Right lobe of liver (tissue), 4 donors: ENCODE measurements around the gene GPS2.

Experiments used
- POLR2A ChIP-seq: fragments of 450-650 bp; IDR thresholded peaks from one replicate; pipeline ENCODE4 v1.6.1; 2017; ENCODE audit warnings: antibody characterized with exemption, mild to moderate bottlenecking
- TF ChIP-seq, protein P1 (sequence below), 4 donors: fragments of 200-600 bp in 3 of 4; fragments of 450-650 bp in 1 of 4; IDR thresholded peaks; one replicate each; pipeline versions ENCODE4 v1.5.1 to v1.8.0; 2016 to 2022; ENCODE audit warnings: antibody characterized with exemption in 4 of 4, mild to moderate bottlenecking in 2 of 4
- donor health status: DM: no; HTN: no; CAD: no.
- donor health status: DM: no; HTN: no; CAD: no.
- donor health status: DM: no; HTN: yes; CAD: no.

DNA sequence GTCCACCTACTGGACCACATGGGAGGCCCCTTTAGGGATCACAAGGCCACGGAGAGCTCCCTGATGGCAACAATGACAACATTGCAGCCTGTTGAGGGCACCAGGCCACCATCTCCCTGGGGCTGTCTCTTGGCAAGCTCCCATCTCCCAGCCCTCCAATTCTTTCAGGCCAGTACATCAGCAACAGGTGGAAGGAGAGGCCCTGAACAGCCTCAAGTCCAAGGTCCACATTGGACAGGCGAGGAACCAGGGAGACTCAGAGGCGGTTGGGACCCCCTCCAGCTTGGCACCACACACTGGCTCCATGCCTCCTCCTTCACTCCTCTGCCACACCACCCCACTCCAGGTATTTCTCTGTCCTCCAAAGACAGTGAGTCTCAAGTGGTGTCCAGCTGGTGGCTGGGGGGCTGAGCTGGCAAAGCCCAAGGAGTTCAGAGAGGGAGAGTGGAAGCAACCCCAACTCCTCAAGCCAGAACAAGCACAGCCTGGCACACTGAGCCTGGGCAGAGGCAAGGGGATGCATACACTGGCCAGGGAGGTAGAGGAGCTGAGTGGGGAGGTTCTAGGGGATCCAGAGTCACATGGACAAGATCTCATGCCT lies 19.9 kb upstream of the GPS2 start:
- no peak for TF ChIP-seq POLR2A
- TF ChIP-seq, protein P1, sequence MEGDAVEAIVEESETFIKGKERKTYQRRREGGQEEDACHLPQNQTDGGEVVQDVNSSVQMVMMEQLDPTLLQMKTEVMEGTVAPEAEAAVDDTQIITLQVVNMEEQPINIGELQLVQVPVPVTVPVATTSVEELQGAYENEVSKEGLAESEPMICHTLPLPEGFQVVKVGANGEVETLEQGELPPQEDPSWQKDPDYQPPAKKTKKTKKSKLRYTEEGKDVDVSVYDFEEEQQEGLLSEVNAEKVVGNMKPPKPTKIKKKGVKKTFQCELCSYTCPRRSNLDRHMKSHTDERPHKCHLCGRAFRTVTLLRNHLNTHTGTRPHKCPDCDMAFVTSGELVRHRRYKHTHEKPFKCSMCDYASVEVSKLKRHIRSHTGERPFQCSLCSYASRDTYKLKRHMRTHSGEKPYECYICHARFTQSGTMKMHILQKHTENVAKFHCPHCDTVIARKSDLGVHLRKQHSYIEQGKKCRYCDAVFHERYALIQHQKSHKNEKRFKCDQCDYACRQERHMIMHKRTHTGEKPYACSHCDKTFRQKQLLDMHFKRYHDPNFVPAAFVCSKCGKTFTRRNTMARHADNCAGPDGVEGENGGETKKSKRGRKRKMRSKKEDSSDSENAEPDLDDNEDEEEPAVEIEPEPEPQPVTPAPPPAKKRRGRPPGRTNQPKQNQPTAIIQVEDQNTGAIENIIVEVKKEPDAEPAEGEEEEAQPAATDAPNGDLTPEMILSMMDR (IDR thresholded peaks at IDR 0.05) = no peak
